Mesenchymal stem cell (in vitro differentiated cells and primary cell): ENCODE measurements around the gene TSPAN32. TPM values are rescaled to one million over a fixed set of nuclear protein-coding genes. Genes with fewer than 3 reads are reported as not detected.
A peak's percentile ranks its signal among the peaks of the same experiment; 100 is the strongest.

ENCODE experiments used
- DNase-seq: peaks from one replicate; pipeline ENCODE4 v3.0.0-alpha.2; 2013
- H2AFZ ChIP-seq: one replicate; pipeline ENCODE4 v1.6.1; 2013; ENCODE audit warnings: low read depth, mild to moderate bottlenecking, control low read depth, inconsistent platforms, low read length, moderate library complexity
- H2AK5ac ChIP-seq: 2 replicates; pipeline ENCODE4 v1.6.1; 2013; ENCODE audit warnings: low read length, moderate library complexity, mild to moderate bottlenecking, inconsistent platforms; ENCODE audit not compliant: severe bottlenecking
- H2BK120ac ChIP-seq: one replicate; pipeline ENCODE4 v1.6.1; 2013; ENCODE audit warnings: low read depth, mild to moderate bottlenecking, inconsistent platforms, low read length, moderate library complexity
- H2BK12ac ChIP-seq, 2 experiments: one replicate each; pipeline ENCODE4 v1.6.1; 2013; ENCODE audit warnings: inconsistent platforms in 2 of 2, low read length in 2 of 2, mild to moderate bottlenecking in 2 of 2, moderate library complexity in 2 of 2, control low read depth in 1 of 2
- H2BK15ac ChIP-seq: one replicate; pipeline ENCODE4 v1.6.1; 2013; ENCODE audit warnings: mild to moderate bottlenecking, low read depth, inconsistent platforms; ENCODE audit not compliant: poor library complexity, severe bottlenecking
- H2BK5ac ChIP-seq: 2 replicates; pipeline ENCODE4 v1.6.1; 2013; ENCODE audit warnings: low read depth, mild to moderate bottlenecking, low read length, control low read depth, inconsistent platforms; ENCODE audit not compliant: poor library complexity, severe bottlenecking
- H3K14ac ChIP-seq, 2 experiments: one replicate each; pipeline ENCODE4 v1.6.1; 2013; ENCODE audit warnings: inconsistent platforms in 2 of 2, low read length in 2 of 2, control low read depth in 1 of 2, mild to moderate bottlenecking in 1 of 2, moderate library complexity in 1 of 2
- H3K18ac ChIP-seq, 2 experiments: one replicate each; pipeline ENCODE4 v1.6.1; 2013; ENCODE audit warnings: inconsistent platforms in 2 of 2, low read length in 2 of 2, control low read depth in 1 of 2, low read depth in 1 of 2, mild to moderate bottlenecking in 1 of 2
- H3K23ac ChIP-seq, 2 experiments: one replicate each; pipeline ENCODE4 v1.6.1; 2013; ENCODE audit warnings: inconsistent platforms in 2 of 2, low read length in 2 of 2, mild to moderate bottlenecking in 2 of 2, moderate library complexity in 2 of 2, control low read depth in 1 of 2
- H3K27ac ChIP-seq: 2 replicates; pipeline ENCODE4 v1.5.1; 2013; ENCODE audit warnings: mild to moderate bottlenecking, moderate library complexity, low read length, control low read depth, inconsistent platforms; ENCODE audit not compliant: poor library complexity, severe bottlenecking
- H3K27me3 ChIP-seq, 2 experiments: 2 replicates each; pipeline versions ENCODE4 v1.6.1 to v1.7.0; 2013; ENCODE audit warnings: low read length in 2 of 2, mild to moderate bottlenecking in 2 of 2, moderate library complexity in 2 of 2, control low read depth in 1 of 2, inconsistent platforms in 1 of 2; ENCODE audit not compliant: control insufficient read depth in 1 of 2, insufficient read depth in 1 of 2
- H3K36me3 ChIP-seq, 2 experiments: 2 replicates each; pipeline versions ENCODE4 v1.6.1 to v1.7.0; 2013; ENCODE audit warnings: low read length in 2 of 2, control low read depth in 1 of 2, inconsistent platforms in 1 of 2, low read depth in 1 of 2, mild to moderate bottlenecking in 1 of 2; ENCODE audit not compliant: insufficient read depth in 2 of 2, control insufficient read depth in 1 of 2
- H3K4ac ChIP-seq, 2 experiments: one replicate each; pipeline ENCODE4 v1.6.1; 2013; ENCODE audit warnings: inconsistent platforms in 2 of 2, low read length in 2 of 2, mild to moderate bottlenecking in 2 of 2, moderate library complexity in 2 of 2, control low read depth in 1 of 2, low read depth in 1 of 2
- H3K4me1 ChIP-seq: 2 replicates; pipeline ENCODE4 v1.6.1; 2013; ENCODE audit warnings: low read depth, low read length, control low read depth; ENCODE audit not compliant: control insufficient read depth, insufficient read depth
- H3K4me2 ChIP-seq: 2 replicates; pipeline ENCODE4 v1.6.1; 2013; ENCODE audit warnings: low read length, mild to moderate bottlenecking, inconsistent platforms; ENCODE audit not compliant: poor library complexity, severe bottlenecking
- H3K4me3 ChIP-seq, 2 experiments: 2 replicates each; pipeline versions ENCODE4 v1.5.1 to v1.7.0; 2013; ENCODE audit warnings: low read length in 2 of 2, mild to moderate bottlenecking in 2 of 2, control low read depth in 1 of 2, low read depth in 1 of 2; ENCODE audit not compliant: insufficient read depth in 1 of 2
- H3K79me1 ChIP-seq: replicated peaks from 2 replicates; pipeline ENCODE4 v1.6.1; 2013; ENCODE audit warnings: mild to moderate bottlenecking, control low read depth, low read length, inconsistent platforms; ENCODE audit not compliant: poor library complexity, severe bottlenecking
- H3K9ac ChIP-seq: 2 replicates; pipeline ENCODE4 v1.7.0; 2013; ENCODE audit warnings: mild to moderate bottlenecking, low read length, moderate library complexity
- H3K9me3 ChIP-seq: 2 replicates; pipeline ENCODE4 v1.7.0; 2013; ENCODE audit warnings: mild to moderate bottlenecking, low read length; ENCODE audit not compliant: control insufficient read depth
- H4K8ac ChIP-seq: one replicate; pipeline ENCODE4 v1.6.1; 2013; ENCODE audit warnings: inconsistent platforms, mild to moderate bottlenecking, low read length, moderate library complexity
- H4K91ac ChIP-seq: one replicate; pipeline ENCODE4 v1.6.1; 2013; ENCODE audit warnings: mild to moderate bottlenecking, low read length, inconsistent platforms
- WGBS: methylation state at CpG from one replicate; pipeline ENCODE4 v1.1.7; 2013; ENCODE audit warnings: mixed read lengths; 5-methylcytosine and 5-hydroxymethylcytosine counted together
- polyA plus RNA-seq, 2 experiments: library from polyadenylated mRNA; stranded (reverse); fragments of 200-250 nt; gene quantifications; one replicate each; pipeline ENCODE4 v1.2.3, GENCODE V29; 2013

The TSPAN32 gene
- polyA plus RNA-seq (2013, experiment 1 of 2), result 0.15 TPM
- 0.08 TPM for polyA plus RNA-seq (2013, experiment 2 of 2)

- H2BK5ac ChIP-seq, result no peak within 1 kb of the TSS
- H2BK120ac ChIP-seq, result no peak within 1 kb of the TSS
- peak within 1 kb of the TSS in 1 of 2 experiments; percentile 40 for H3K18ac ChIP-seq
- H3K4ac ChIP-seq, result peak within 1 kb of the TSS in 1 of 2 experiments; percentile 35
- H3K9ac ChIP-seq, result no peak within 1 kb of the TSS
- peak; percentile 40 for DNase-seq
- H3K23ac ChIP-seq, result no peak within 1 kb of the TSS
- H2BK15ac ChIP-seq, result no peak within 1 kb of the TSS
- H3K9me3 ChIP-seq, result no peaks in the 10 kb centered on the region
- no peak within 1 kb of the TSS for H2AK5ac ChIP-seq
- no peak within 1 kb of the TSS for H2BK12ac ChIP-seq
- WGBS, result 64% methylated on average over 14 of the region's 16 CpGs
- H3K36me3 ChIP-seq, result no peaks in the 10 kb centered on the region
- peak within 1 kb of the TSS; percentile 73 for H4K91ac ChIP-seq
- H3K27me3 ChIP-seq, result peaks cover 5 to 16% of the 10 kb centered on the region in 2 experiments
- H3K4me2 ChIP-seq, result peak within 1 kb of the TSS; percentile 12
- peak within 1 kb of the TSS; percentile 45 for H4K8ac ChIP-seq
- no peak within 1 kb of the TSS for H3K14ac ChIP-seq
- H3K4me1 ChIP-seq, result peaks cover 29% of the 10 kb centered on the region
- H2AFZ ChIP-seq, result peak within 1 kb of the TSS; percentile 18
- H3K79me1 ChIP-seq, result no peaks in the 10 kb centered on the region
- no peak within 1 kb of the TSS for H3K27ac ChIP-seq
- no peak within 1 kb of the TSS for H3K4me3 ChIP-seq
These were observed at the start of gene TSPAN32, which contains the start of gene C11orf21 for GRCh38 chr11:2301631-2302305. TSPAN32 (plus strand) TSS chr11:2302013; CDS start chr11:2302150, 137 bp downstream. C11orf21 (minus strand) TSS chr11:2301918; CDS start chr11:2301808, 110 bp downstream.

GRCh38 chr11:2252018-2252417 is 49.8 kb upstream of the TSPAN32 start:
- Histone ChIP-seq H4K8ac (no peak overlapping the region), H2BK5ac (no peak overlapping the region), H2BK12ac (no peak overlapping the region), H3K18ac (no peak overlapping the region), H4K91ac (no peak overlapping the region), H3K4me1 (no peaks in the 10 kb centered on the region), H3K9ac (no peak overlapping the region), H2BK15ac (no peak overlapping the region), H3K79me1 (no peaks in the 10 kb centered on the region), H3K14ac (no peak overlapping the region), H3K4me3 (no peak overlapping the region), H3K36me3 (no peaks in the 10 kb centered on the region), H2AFZ (no peak overlapping the region), H3K23ac (no peak overlapping the region), H3K27me3 (peaks cover 30 to 40% of the 10 kb centered on the region in 2 experiments), H3K9me3 (peaks cover 4% of the 10 kb centered on the region), H3K27ac (no peak overlapping the region), H3K4me2 (no peak overlapping the region), H3K4ac (no peak overlapping the region), H2AK5ac (no peak overlapping the region), H2BK120ac (no peak overlapping the region)
- 72% methylated on average over 1 of the region's 6 CpGs for WGBS
- no peak for DNase-seq

GRCh38 chr11:2256293-2256913 is 45.4 kb upstream of the TSPAN32 start:
- H3K18ac ChIP-seq, result no peak overlapping the region
- no peak overlapping the region for H4K8ac ChIP-seq
- no peak overlapping the region for H2BK12ac ChIP-seq
- no peak overlapping the region for H2AFZ ChIP-seq
- DNase-seq, result no peak
- H4K91ac ChIP-seq, result no peak overlapping the region
- WGBS, result 89% methylated on average over 14 of the region's 14 CpGs
- no peak overlapping the region for H3K14ac ChIP-seq
- no peak overlapping the region for H2BK120ac ChIP-seq
- H3K4me3 ChIP-seq, result no peak overlapping the region
- no peaks in the 10 kb centered on the region for H3K4me1 ChIP-seq
- no peak overlapping the region for H3K4me2 ChIP-seq
- H3K27me3 ChIP-seq, result peaks cover 33 to 37% of the 10 kb centered on the region in 2 experiments
- no peak overlapping the region for H2BK15ac ChIP-seq
- no peak overlapping the region for H2AK5ac ChIP-seq
- no peak overlapping the region for H2BK5ac ChIP-seq
- H3K9me3 ChIP-seq, result peaks cover 4% of the 10 kb centered on the region
- H3K23ac ChIP-seq, result no peak overlapping the region
- H3K36me3 ChIP-seq, result no peaks in the 10 kb centered on the region
- H3K4ac ChIP-seq, result no peak overlapping the region
- H3K9ac ChIP-seq, result no peak overlapping the region
- no peaks in the 10 kb centered on the region for H3K79me1 ChIP-seq
- no peak overlapping the region for H3K27ac ChIP-seq

GRCh38 chr11:2256951-2257700 is 44.7 kb upstream of the TSPAN32 start:
- H3K79me1 ChIP-seq, result no peaks in the 10 kb centered on the region
- H2BK120ac ChIP-seq, result no peak overlapping the region

More at GRCh38 chr11:2256951-2257700, 44.7 kb upstream of the TSPAN32 start:
- Histone ChIP-seq H2BK5ac (no peak overlapping the region), H4K91ac (no peak overlapping the region), H3K27me3 (peaks cover 38 to 45% of the 10 kb centered on the region in 2 experiments), H3K4me1 (no peaks in the 10 kb centered on the region), H3K4ac (no peak overlapping the region), H3K27ac (no peak overlapping the region), H2BK12ac (no peak overlapping the region), H2AK5ac (no peak overlapping the region), H3K4me2 (no peak overlapping the region), H3K14ac (no peak overlapping the region), H3K23ac (no peak overlapping the region), H3K36me3 (no peaks in the 10 kb centered on the region), H3K9me3 (peaks cover 4% of the 10 kb centered on the region), H4K8ac (no peak overlapping the region), H2AFZ (no peak overlapping the region), H3K4me3 (no peak overlapping the region), H3K18ac (no peak overlapping the region), H3K9ac (no peak overlapping the region), H2BK15ac (no peak overlapping the region)
- WGBS, result 87% methylated on average over 30 of the region's 31 CpGs
- DNase-seq, result no peak
